ENCODE results near the gene BCAS1.

Gene BCAS1

DNA sequence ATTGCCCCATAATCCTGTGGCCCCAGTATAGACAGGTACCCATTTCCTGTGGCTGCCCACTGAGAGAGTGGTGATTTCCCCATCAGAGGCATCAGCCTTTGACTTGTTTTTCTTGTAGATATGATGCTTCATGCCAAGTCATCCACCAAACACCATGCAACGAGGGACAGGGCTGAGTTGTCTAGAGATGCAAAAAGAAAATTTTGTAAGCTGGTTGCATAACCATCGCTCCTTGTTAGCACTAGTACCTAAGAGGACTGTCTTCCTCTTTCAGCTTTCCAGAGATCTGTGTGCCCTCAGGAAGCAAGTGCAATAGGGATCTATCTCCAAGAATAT, 166.8 kb downstream of the BCAS1 start:
- no peak for DNase-seq (ENCODE audit: low spot score)
- in situ Hi-C loops (cut with MboI; ENCODE audit: low sequenced_read_pairs, unreplicated experiment): no loop called here
- TF ChIP-seq, protein P1, sequence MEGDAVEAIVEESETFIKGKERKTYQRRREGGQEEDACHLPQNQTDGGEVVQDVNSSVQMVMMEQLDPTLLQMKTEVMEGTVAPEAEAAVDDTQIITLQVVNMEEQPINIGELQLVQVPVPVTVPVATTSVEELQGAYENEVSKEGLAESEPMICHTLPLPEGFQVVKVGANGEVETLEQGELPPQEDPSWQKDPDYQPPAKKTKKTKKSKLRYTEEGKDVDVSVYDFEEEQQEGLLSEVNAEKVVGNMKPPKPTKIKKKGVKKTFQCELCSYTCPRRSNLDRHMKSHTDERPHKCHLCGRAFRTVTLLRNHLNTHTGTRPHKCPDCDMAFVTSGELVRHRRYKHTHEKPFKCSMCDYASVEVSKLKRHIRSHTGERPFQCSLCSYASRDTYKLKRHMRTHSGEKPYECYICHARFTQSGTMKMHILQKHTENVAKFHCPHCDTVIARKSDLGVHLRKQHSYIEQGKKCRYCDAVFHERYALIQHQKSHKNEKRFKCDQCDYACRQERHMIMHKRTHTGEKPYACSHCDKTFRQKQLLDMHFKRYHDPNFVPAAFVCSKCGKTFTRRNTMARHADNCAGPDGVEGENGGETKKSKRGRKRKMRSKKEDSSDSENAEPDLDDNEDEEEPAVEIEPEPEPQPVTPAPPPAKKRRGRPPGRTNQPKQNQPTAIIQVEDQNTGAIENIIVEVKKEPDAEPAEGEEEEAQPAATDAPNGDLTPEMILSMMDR (IDR thresholded peaks at IDR 0.05; ENCODE audit: borderline replicate concordance, control extremely low read depth, extremely low read depth, insufficient read depth, missing control alignments): no peak

DNA sequence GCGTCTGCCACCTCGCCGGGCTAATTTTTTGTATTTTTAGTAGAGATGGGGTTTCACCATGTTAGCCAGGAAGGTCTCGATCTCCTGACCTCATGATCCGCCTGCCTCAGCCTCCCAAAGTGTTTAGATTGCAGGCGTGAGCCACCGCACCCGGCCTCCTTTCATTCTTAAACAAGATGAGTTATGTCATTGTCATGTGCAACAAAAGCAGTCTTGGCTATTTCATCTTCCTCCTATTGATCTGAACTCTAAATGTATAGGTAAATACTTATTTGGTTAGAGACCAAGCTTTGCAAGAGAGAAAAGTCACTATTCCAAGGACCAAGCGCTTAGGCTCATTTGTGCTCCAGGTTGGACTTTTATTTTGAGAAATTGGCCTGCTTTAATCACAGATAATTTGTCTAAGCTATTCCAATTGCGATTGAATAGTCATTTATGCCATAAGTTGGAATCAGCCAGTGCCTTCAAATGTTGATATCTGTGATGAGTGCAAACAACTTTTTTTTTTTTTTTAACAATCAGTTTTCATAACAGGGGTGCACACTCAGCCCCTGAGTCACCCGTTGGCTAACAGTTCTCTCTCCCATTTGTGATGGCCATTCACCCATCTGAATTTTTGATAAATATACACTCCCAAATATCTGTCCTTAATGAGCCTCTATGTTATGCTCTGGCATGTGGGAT, 167.3 kb downstream of the BCAS1 start:
- in situ Hi-C loops (cut with MboI; ENCODE audit: low sequenced_read_pairs, unreplicated experiment): no loop called here
- TF ChIP-seq, protein P1 (IDR thresholded peaks at IDR 0.05; ENCODE audit: borderline replicate concordance, control extremely low read depth, extremely low read depth, insufficient read depth, missing control alignments): no peak
- DNase-seq (ENCODE audit: low spot score): no peak

DNA sequence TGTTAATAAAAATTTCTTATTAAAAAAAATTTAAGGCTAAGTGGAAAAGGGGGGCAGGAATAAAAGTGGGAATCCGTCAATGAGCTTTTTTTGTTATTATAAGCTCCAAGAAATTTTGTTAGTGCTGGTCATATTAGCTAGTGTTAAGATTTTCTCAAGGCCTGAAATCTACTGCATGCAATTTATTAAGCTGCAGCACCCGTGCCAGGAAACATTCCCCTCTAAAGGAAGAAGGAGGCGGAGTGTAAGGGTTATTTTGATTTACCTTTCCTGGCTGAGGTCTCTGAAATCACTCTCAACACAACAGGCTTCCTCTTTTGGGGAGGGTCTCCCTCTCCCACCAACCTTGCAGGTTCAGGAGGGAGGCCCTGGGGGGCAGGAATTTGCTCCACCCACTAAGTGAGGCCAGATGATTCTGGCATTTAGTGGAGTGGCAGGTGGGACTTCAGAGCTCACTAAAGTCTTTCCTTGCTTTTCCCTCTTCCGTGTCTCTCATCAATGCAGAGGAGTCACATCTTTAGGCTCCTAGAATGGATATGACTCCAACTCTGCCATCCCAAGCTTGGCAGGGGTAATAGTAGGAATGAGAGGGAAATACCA, 168.8 kb downstream of the BCAS1 start:
- TF ChIP-seq, protein P1 (IDR thresholded peaks at IDR 0.05; ENCODE audit: borderline replicate concordance, control extremely low read depth, extremely low read depth, insufficient read depth, missing control alignments): no peak
- DNase-seq (ENCODE audit: low spot score): no peak
- in situ Hi-C loops (cut with MboI; ENCODE audit: low sequenced_read_pairs, unreplicated experiment): no loop called here

DNA sequence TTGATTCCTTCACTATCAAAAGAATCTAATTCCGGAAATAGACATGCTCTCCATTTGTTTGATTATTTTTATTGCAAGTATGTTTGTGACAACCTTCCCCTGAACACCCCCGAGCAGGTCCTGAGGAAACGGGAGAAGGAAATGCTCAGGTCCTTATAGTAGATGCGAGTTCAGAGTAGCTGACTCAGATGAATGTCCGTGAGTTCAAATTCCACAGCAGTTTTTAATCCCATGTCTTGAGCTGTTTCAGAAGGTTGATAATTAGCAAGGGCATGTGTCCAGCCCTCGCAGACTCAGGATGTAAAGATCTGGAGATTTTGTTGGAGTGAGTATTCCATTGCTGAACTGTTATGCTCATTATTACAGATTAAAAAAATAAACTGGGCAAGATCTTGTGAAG, 169.3 kb downstream of the BCAS1 start:
- in situ Hi-C loops (cut with MboI; ENCODE audit: low sequenced_read_pairs, unreplicated experiment): no loop called here
- TF ChIP-seq, protein P1 (IDR thresholded peaks at IDR 0.05; ENCODE audit: borderline replicate concordance, control extremely low read depth, extremely low read depth, insufficient read depth, missing control alignments): no peak
- no peak for DNase-seq (ENCODE audit: low spot score)

DNA sequence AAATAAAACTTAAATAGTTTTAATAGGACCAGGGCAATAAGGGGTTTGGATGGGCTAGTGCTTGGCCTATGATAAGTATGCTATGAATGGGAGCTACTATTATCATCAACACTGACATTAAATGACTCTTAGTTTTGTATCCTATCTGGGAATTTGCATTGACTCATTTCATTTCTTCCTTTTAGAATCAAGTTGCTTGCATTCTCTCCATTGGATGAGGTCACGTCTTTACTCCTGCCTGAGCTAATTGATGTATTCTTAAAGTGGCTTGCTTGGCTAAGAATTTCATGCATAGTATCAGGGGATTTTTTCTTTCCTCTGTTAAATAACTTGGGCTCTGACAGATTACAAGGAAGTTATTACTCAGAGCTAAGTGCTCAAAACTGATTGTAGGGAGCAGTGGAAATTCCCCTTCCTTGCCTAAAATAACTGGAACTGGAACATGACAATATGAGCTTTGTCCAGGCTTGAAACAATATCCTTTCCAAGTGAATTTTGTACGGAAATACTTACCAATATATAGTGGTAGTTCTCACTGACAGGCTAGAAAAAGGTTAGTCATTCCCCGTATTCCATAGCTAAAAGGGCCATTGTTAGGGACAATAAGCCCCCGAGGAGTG, 169.9 kb downstream of the BCAS1 start:
- no peak for DNase-seq (ENCODE audit: low spot score)
- TF ChIP-seq, protein P1 (IDR thresholded peaks at IDR 0.05; ENCODE audit: borderline replicate concordance, control extremely low read depth, extremely low read depth, insufficient read depth, missing control alignments): no peak
- in situ Hi-C loops (cut with MboI; ENCODE audit: low sequenced_read_pairs, unreplicated experiment): no loop called here

DNA sequence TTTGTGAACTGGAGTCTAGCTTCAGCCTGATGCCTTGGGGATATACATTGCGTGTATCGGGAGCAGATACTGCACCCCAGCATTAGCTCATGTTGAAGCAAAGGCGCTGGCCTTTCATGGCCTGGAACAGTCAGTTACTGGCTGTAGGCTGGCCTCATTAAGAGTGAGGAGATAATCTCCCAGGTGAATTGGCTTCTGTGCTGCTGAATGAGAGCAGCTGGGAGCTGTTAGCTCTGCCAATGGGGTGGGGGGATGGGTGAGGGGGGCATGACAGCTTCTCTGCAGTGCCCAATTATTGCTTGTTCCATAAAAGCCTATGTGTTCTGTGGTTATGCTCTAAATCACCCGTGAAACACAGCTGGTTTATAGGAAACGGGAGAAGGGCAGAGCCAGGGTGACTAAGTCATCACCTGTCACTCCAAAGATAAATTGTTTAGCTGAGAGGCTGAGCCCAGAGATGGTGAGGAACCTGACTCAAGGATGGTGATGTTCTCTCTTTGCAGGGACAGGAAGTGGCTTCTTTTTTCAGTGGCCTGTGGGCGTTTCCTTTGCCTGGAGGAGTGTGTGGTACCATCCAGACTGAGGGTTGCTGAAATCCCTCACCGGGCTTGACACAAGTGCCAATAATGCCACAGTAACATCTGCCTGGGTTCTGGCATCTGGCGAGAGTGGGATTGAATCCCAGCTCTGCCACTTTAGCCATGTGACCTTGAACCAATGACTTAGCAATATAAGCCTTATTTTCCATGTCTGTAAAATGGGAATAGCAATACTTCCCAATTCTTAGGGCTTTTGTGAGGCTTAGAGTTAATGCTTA, 170.8 kb downstream of the BCAS1 start:
- TF ChIP-seq, protein P1 (IDR thresholded peaks at IDR 0.05; ENCODE audit: borderline replicate concordance, control extremely low read depth, extremely low read depth, insufficient read depth, missing control alignments): no peak
- in situ Hi-C loops (cut with MboI; ENCODE audit: low sequenced_read_pairs, unreplicated experiment): no loop called here
- peak; percentile 49 for DNase-seq (ENCODE audit: low spot score)
